Astrocyte (in vitro differentiated cells and primary cell): Measurements from ENCODE around the gene HK3.

Experiments
- EZH2 ChIP-seq: IDR thresholded peaks from 2 replicates; pipeline ENCODE4 v1.6.1; 2012; ENCODE audit warnings: mild to moderate bottlenecking, low read length, inconsistent platforms; ENCODE audit not compliant: insufficient read depth
- TF ChIP-seq, protein P1 (sequence below): IDR thresholded peaks from 2 replicates; pipeline ENCODE4 v1.5.1; 2011; ENCODE audit warnings: low read depth, mild to moderate bottlenecking, inconsistent platforms, low read length, moderate library complexity; ENCODE audit not compliant: insufficient read depth

- TF ChIP-seq, protein P1, sequence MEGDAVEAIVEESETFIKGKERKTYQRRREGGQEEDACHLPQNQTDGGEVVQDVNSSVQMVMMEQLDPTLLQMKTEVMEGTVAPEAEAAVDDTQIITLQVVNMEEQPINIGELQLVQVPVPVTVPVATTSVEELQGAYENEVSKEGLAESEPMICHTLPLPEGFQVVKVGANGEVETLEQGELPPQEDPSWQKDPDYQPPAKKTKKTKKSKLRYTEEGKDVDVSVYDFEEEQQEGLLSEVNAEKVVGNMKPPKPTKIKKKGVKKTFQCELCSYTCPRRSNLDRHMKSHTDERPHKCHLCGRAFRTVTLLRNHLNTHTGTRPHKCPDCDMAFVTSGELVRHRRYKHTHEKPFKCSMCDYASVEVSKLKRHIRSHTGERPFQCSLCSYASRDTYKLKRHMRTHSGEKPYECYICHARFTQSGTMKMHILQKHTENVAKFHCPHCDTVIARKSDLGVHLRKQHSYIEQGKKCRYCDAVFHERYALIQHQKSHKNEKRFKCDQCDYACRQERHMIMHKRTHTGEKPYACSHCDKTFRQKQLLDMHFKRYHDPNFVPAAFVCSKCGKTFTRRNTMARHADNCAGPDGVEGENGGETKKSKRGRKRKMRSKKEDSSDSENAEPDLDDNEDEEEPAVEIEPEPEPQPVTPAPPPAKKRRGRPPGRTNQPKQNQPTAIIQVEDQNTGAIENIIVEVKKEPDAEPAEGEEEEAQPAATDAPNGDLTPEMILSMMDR, result no peak
- TF ChIP-seq EZH2, result no peak
These were observed 35.9 kb downstream of the HK3 start for GRCh38 chr5:176863041-176863764.
